Activated naive CD4-positive, alpha-beta T cell treated with anti-CD3 and anti-CD28 coated beads for 36 hours (primary cell): ENCODE data around the gene RCOR3. TPM values are rescaled to one million over a fixed set of nuclear protein-coding genes. Genes with fewer than 3 reads are reported as not detected.
"Not testable (repeated sequence)": the region's sequence is repeated elsewhere in the genome, so short reads cannot be mapped to it uniquely, and the experiment has no call there.

Experiments
- CTCF ChIA-PET: fragments of 350-600 bp; sonication (Branson Sonifier 250); formaldehyde crosslinking; loops from one replicate; lab custom pipeline; 2021; ENCODE audit warnings: antibody characterized with exemption; lab: Charles Lee
- DNase-seq: peaks from one replicate; pipeline ENCODE4 v3.0.0-alpha.2; 2020
- H3K27ac Mint-ChIP-seq: one replicate; pipeline ENCODE4 v1.8.0; 2021; ENCODE audit warnings: mild to moderate bottlenecking, mixed read lengths
- H3K27me3 Mint-ChIP-seq: one replicate; pipeline ENCODE4 v1.8.0; 2021; ENCODE audit warnings: low read depth, mixed read lengths
- H3K36me3 Mint-ChIP-seq: one replicate; pipeline ENCODE4 v1.8.0; 2021; ENCODE audit warnings: low read depth, mixed read lengths
- H3K4me1 Mint-ChIP-seq: one replicate; pipeline ENCODE4 v1.8.0; 2021; ENCODE audit warnings: low read depth, mixed read lengths
- H3K4me3 Mint-ChIP-seq: one replicate; pipeline ENCODE4 v1.8.0; 2021; ENCODE audit warnings: mild to moderate bottlenecking, moderate library complexity, mixed read lengths
- H3K9me3 Mint-ChIP-seq: one replicate; pipeline ENCODE4 v1.8.0; 2021; ENCODE audit warnings: mixed read lengths
- intact Hi-C: fragments of 100-400 bp; cut with micrococcal nuclease; formaldehyde crosslinking; loops from one replicate; pipeline ENCODE4 v1.15.1; 2023
- total RNA-seq, 2 experiments: library from RNA; stranded (reverse); gene quantifications; one replicate each; pipeline ENCODE4 v1.2.3, GENCODE V29; 2021

RCOR3 gene
- total RNA-seq, 2 experiments from 2014 or later: 28.9 to 30.8 TPM

DNA sequence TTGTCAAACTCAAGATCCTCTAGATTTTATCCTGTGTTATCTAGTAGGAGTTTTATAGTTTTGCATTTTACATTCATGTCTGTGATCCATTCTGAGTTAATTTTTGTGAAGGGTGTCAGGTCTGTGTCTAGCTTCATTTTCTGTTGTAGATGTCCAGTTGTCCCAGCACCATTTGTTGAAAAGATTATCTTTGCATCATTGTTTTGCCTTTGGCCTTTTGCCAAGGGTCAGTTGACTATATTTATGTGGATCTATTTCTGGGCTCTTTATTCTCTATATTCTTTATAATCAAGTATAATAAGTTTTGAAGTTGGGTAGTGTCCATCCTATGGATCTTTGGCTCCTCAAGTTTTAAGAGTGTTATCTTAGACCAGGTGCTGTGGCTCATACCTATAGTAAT, 89.4 kb downstream of the RCOR3 start:
- Mint-ChIP-seq H3K4me1 (peaks cover 72% of the 10 kb centered on the region), H3K27ac (no peak overlapping the region), H3K27me3 (no peaks in the 10 kb centered on the region), H3K4me3 (no peak overlapping the region), H3K9me3 (peaks cover 9% of the 10 kb centered on the region), H3K36me3 (peaks cover 14% of the 10 kb centered on the region)
- intact Hi-C loops: no loop called here
- CTCF ChIA-PET: interaction anchor here (1.3 to 1.4 kb wide), 2 partner anchors 21 to 307 kb away, joined by 3 read pairs; no protein-coding TSS in a partner anchor
- no peak for DNase-seq

DNA sequence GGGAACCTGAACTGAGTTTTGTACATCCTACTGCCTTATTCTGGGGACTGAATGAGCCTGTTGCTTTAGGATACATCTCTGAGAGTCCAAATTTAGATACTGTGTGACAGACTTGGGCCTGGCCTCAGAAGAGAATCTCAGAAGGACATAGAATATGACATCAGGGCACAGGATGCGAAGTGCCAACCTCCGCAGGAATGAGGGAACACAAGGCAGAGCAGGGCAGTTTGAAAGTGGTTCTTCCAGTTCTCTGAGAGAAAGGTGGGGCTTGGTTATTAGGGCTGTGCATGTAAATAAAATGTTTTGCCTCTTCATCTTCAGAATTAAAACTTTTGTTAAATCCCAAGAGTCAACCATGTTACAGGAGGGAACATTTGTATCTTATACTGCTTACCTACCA, 90.6 kb downstream of the RCOR3 start:
- DNase-seq: no peak
- intact Hi-C loops: no loop called here
- Mint-ChIP-seq H3K4me1 (peaks cover 67% of the 10 kb centered on the region), H3K9me3 (peaks cover 9% of the 10 kb centered on the region), H3K27me3 (no peaks in the 10 kb centered on the region), H3K27ac (no peak overlapping the region), H3K4me3 (no peak overlapping the region), H3K36me3 (peaks cover 14% of the 10 kb centered on the region)
- CTCF ChIA-PET: interaction anchor here (1.3 kb wide), 1 partner anchor 306 kb away, joined by 3 read pairs; no protein-coding TSS in a partner anchor

DNA sequence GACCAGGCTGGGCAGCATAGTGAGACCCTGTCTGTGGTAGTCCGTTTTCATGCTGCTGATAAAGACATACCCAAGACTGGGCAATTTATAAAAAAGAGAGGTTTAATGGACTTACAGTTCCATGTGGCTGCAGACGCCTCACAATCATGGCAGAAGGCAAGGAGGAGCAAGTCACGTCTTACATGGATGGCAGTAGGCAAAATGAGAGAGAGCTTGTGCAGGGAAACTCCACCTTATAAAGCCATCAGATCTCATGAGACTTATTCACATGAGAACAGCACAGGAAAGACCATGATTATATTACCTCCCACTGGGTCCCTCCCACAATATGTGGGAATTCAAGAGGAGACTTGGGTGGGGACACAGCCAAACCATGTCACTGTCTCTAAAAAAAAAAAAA, 92.9 kb downstream of the RCOR3 start:
- H3K27me3 Mint-ChIP-seq, H3K27ac Mint-ChIP-seq, H3K9me3 Mint-ChIP-seq, DNase-seq, H3K4me3 Mint-ChIP-seq: not testable (repeated sequence)
- H3K4me1 Mint-ChIP-seq: peaks cover 68% of the 10 kb centered on the region
- H3K36me3 Mint-ChIP-seq: peaks cover 20% of the 10 kb centered on the region
- CTCF ChIA-PET: interaction anchor here (0.7 to 1.7 kb wide), 6 partner anchors 9 to 163 kb away, joined by 3 to 5 read pairs (median 4); no protein-coding TSS in a partner anchor
- intact Hi-C loops: loop anchor here (2.0 kb wide), 2 partner anchors 29 to 31 kb away; no protein-coding TSS in a partner anchor

DNA sequence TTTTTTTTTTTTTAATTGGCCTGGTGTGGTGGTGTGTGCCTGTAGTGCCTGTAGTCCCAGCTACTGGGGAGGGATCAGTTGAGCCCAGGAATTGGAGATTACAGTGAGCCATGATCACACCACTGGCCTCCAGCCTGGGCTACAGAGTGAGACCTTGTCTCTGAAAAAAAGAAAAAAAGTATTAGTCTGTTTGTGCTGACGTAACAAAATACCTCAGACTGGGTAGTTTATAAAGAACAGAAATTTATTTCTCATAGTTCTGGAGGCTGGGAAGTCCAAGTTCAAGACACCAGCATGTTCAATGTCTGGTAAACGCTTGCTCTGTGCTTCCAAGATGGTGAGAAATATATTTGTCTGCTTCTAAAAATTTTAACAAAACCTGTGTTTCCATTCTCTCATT, 93.3 kb downstream of the RCOR3 start:
- intact Hi-C loops: loop anchor here (2.0 kb wide), 2 partner anchors 30 kb away; no protein-coding TSS in a partner anchor
- Mint-ChIP-seq H3K27me3 (no peaks in the 10 kb centered on the region), H3K4me1 (peaks cover 67% of the 10 kb centered on the region), H3K27ac (no peak overlapping the region), H3K36me3 (peaks cover 18% of the 10 kb centered on the region), H3K9me3 (peaks cover 9% of the 10 kb centered on the region), H3K4me3 (no peak overlapping the region)
- CTCF ChIA-PET: interaction anchor here (0.7 to 1.5 kb wide), 4 partner anchors 9 to 117 kb away, joined by 3 to 5 read pairs (median 4); no protein-coding TSS in a partner anchor
- DNase-seq: no peak

DNA sequence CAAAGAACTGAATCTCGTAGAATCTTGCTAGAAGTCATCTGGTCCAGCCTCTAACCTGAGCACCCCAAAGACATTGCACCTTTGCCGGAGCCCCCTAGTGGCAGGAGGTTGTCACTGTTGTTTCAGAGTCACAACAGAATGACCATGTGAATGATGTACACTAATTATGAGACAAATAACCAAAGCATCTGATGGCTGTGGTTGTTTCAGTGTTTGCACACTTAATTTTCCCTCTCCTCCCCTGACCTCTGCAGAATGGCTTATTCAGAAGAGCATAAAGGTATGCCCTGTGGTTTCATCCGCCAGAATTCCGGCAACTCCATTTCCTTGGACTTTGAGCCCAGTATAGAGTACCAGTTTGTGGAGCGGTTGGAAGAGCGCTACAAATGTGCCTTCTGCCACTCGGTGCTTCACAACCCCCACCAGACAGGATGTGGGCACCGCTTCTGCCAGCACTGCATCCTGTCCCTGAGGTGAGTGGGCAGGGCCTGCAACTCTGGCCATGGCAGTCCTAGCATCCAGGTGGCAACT, 93.9 kb downstream of the RCOR3 start:
- Mint-ChIP-seq H3K27me3 (no peaks in the 10 kb centered on the region), H3K27ac (peak overlapping the region; percentile 83), H3K36me3 (peaks cover 18% of the 10 kb centered on the region), H3K4me3 (peak overlapping the region; percentile 15), H3K4me1 (peaks cover 62% of the 10 kb centered on the region), H3K9me3 (peaks cover 9% of the 10 kb centered on the region)
- DNase-seq: peak; percentile 70
- intact Hi-C loops: loop anchor here (2.0 kb wide), 2 partner anchors 30 kb away; no protein-coding TSS in a partner anchor
- CTCF ChIA-PET: interaction anchor here (0.6 to 1.6 kb wide), 2 partner anchors 29 to 69 kb away, joined by 3 to 6 read pairs; no protein-coding TSS in a partner anchor

DNA sequence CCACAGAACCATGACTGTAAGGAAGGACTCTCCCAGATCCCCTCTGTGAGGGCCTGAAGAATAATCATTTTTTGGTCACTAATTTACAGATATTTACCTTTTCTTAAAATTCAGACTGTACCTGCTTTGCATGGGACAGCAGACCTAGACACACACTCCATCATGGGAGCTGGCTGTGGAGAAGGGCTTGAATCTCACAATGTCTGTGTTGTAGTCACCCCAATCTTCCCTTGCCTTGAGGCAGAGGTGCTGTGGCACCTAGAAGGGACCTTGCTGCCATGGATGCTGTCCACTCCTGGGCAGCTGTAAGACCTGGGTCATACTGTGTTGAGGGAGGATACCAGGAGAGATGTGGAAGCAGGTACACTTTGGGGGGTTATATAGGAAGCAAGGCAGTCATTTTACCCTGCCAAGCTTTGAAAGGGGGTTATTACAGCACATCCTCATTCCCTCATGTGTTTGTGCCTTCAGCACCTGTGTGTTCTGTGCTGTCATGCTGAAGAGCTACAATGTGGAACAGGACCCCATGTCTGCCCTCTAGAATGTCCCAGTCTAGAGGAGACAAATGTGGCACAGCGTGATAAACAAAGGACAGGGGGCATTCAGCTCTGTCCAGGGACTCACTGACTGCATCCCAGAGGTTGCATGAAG, 94.5 kb downstream of the RCOR3 start:
- intact Hi-C loops: loop anchor here (2.0 kb wide), 2 partner anchors 29 to 31 kb away; no protein-coding TSS in a partner anchor
- H3K4me3 Mint-ChIP-seq: no peak overlapping the region
- CTCF ChIA-PET: interaction anchor here (0.6 to 1.6 kb wide), 3 partner anchors 25 to 70 kb away, joined by 3 to 6 read pairs (median 4); no protein-coding TSS in a partner anchor

DNA sequence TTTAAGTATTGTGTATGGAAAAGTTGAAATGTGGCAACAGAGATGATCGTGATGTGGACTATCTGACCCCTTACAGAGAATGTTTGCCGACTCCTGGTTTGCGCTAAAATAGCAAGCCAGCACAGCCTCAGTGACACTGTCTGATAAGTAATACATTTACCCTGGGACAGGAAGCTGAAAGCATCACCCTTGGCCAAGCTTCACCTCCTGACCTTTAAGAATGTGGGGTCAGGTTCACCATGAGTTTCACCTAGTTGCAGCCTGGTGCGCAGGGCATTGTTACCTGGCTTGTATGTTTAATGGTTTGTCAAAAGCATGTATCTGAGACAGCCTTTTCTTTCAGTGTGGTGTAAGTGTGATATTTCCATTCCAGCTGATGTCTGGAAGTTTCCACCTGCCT, 96.7 kb downstream of the RCOR3 start:
- no peak overlapping the region for H3K27ac Mint-ChIP-seq
- H3K36me3 Mint-ChIP-seq: peaks cover 23% of the 10 kb centered on the region
- intact Hi-C loops: no loop called here
- H3K4me3 Mint-ChIP-seq: no peak overlapping the region
- CTCF ChIA-PET: interaction anchor here (0.8 to 1.5 kb wide), 2 partner anchors 30 to 32 kb away, joined by 3 to 6 read pairs; no protein-coding TSS in a partner anchor
- peaks cover 48% of the 10 kb centered on the region for H3K4me1 Mint-ChIP-seq
- peaks cover 9% of the 10 kb centered on the region for H3K9me3 Mint-ChIP-seq
- no peak for DNase-seq
- H3K27me3 Mint-ChIP-seq: no peaks in the 10 kb centered on the region

More for the DNA sequence above, 94.5 kb downstream of the RCOR3 start:
- DNase-seq: no peak
- H3K27ac Mint-ChIP-seq: no peak overlapping the region
- peaks cover 18% of the 10 kb centered on the region for H3K36me3 Mint-ChIP-seq
- H3K27me3 Mint-ChIP-seq: no peaks in the 10 kb centered on the region
- H3K4me1 Mint-ChIP-seq: peaks cover 62% of the 10 kb centered on the region
- peaks cover 9% of the 10 kb centered on the region for H3K9me3 Mint-ChIP-seq

DNA sequence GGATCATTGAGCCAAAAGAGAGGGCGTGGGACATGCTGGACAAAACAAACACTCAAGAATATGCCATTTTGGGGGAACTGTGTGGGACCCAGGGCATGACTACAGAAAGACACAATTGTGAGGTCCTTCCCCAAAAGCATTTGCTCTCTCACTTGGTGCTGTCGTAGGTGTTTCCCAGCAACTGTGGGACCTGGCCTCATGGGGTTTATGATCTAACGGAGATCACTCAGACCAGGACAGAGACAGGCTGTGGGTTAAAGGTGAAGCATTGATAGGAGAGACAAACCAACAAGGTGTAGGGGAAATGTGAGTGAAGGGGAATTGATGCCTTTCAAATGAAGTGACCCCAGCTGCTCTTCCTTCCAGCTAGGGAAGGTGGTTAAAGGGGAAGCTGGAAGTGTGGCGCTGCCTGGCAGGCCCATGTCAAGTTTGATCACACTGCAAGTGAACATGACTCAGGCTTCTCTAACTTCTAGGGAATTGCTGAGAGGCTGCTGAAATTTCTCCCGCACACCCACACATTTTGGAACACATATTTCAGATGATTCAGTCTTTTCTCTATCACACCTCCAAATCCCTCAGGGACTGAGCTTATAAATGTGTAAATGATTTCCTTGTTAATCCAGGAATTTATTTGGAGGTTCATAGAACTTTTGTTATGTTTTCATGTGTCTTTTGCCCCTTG, 97.7 kb downstream of the RCOR3 start:
- H3K27me3 Mint-ChIP-seq: no peaks in the 10 kb centered on the region
- CTCF ChIA-PET: interaction anchor here (0.9 to 1.4 kb wide), 2 partner anchors 28 to 33 kb away, joined by 3 to 4 read pairs; no protein-coding TSS in a partner anchor
- H3K36me3 Mint-ChIP-seq: peaks cover 18% of the 10 kb centered on the region
- no peak for DNase-seq
- intact Hi-C loops: no loop called here
- H3K4me1 Mint-ChIP-seq: peaks cover 40% of the 10 kb centered on the region
- H3K27ac Mint-ChIP-seq: no peak overlapping the region
- H3K4me3 Mint-ChIP-seq: no peak overlapping the region
- peaks cover 3% of the 10 kb centered on the region for H3K9me3 Mint-ChIP-seq

DNA sequence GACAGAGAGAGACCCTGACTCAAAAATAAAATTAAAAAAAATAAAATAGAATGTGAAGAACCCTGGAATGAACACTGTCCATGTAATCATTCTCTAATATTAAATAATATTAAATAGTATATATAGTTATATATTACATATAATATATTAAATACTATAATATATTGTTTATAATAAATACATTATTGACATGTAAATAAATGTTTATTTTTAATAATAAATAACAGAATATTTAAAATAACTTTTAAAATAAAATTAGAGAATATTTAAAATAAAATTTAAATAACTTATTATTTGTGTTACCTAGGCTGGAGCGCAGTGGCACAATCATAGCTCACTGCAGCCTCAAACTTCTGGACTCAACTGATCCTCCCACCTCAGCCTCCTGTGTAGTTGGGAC, 99.5 kb downstream of the RCOR3 start:
- peaks cover 23% of the 10 kb centered on the region for H3K4me1 Mint-ChIP-seq
- H3K4me3 Mint-ChIP-seq: no peak overlapping the region
- no peak overlapping the region for H3K27ac Mint-ChIP-seq
- CTCF ChIA-PET: interaction anchor here (0.6 to 1.2 kb wide), 4 partner anchors 20 to 569 kb away, joined by 3 to 5 read pairs (median 4); no protein-coding TSS in a partner anchor
- H3K27me3 Mint-ChIP-seq: no peaks in the 10 kb centered on the region
- DNase-seq: no peak
- intact Hi-C loops: no loop called here
- H3K9me3 Mint-ChIP-seq: no peaks in the 10 kb centered on the region
- peaks cover 11% of the 10 kb centered on the region for H3K36me3 Mint-ChIP-seq

DNA sequence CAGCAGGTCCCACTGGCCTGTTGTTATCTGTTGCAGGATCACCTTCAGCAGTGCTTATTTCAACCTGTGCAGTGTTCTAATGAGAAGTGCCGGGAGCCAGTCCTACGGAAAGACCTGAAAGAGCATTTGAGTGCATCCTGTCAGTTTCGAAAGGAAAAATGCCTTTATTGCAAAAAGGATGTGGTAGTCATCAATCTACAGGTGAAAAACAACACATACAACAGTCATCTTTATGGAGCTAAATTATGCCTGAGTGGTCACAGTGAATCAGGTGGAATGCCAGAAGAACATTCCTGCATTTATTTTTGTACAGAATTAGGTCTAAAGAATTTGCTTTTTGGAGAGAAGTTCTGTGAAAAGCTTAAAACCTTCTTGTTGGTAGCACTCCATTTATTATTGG, 100.7 kb downstream of the RCOR3 start:
- Mint-ChIP-seq H3K36me3 (peaks cover 12% of the 10 kb centered on the region), H3K9me3 (no peaks in the 10 kb centered on the region), H3K27ac (no peak overlapping the region), H3K27me3 (no peaks in the 10 kb centered on the region), H3K4me3 (no peak overlapping the region), H3K4me1 (peaks cover 20% of the 10 kb centered on the region)
- DNase-seq: no peak
- intact Hi-C loops: no loop called here
- CTCF ChIA-PET: interaction anchor here (1.7 kb wide), 1 partner anchor 37 kb away, joined by 4 read pairs; no protein-coding TSS in a partner anchor

DNA sequence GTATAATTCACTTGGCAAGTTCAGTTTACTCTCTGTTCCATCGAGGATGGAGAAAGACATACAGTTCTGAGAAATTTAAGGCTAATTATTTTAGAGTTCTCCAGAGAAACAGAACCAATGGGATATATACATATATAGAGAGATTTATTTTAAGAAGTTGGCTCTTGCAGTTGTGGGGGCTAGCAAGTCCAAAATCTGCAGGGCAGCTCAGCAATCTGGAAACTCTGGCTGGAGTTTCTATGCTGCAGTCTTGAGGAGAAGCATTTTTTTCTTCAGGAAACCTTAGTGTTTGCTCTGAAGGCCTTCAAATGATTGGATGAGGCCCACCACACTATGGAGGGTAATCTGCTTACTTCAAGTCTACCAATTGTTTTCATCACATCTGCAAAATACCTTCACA, 102.0 kb downstream of the RCOR3 start:
- H3K4me3 Mint-ChIP-seq: no peak overlapping the region
- H3K4me1 Mint-ChIP-seq: peaks cover 11% of the 10 kb centered on the region
- intact Hi-C loops: no loop called here
- DNase-seq: no peak
- no peak overlapping the region for H3K27ac Mint-ChIP-seq
- CTCF ChIA-PET: interaction anchor here (1.7 kb wide), 1 partner anchor 38 kb away, joined by 4 read pairs; no protein-coding TSS in a partner anchor
- H3K27me3 Mint-ChIP-seq: no peaks in the 10 kb centered on the region
- no peaks in the 10 kb centered on the region for H3K9me3 Mint-ChIP-seq
- peaks cover 12% of the 10 kb centered on the region for H3K36me3 Mint-ChIP-seq
